GM23338 (cell line): ENCODE data around the gene ADAMTSL5. TPM values are rescaled to one million over a fixed set of nuclear protein-coding genes. Genes with fewer than 3 reads are reported as not detected.

ENCODE experiments used
- ATAC-seq: fragments of 200-7000 bp; cut with Tn5 transposase; 3 replicates; pipeline ENCODE4 v1.9.1; 2020
- DNase-seq: peaks from one replicate; pipeline ENCODE4 v3.0.0-alpha.2; 2015; ENCODE audit warnings: low spot score
- H2AFZ ChIP-seq: fragments of 200-600 bp; sonication (generic); 2 replicates; pipeline ENCODE4 v1.8.0; 2016; ENCODE audit warnings: antibody characterized with exemption, mild to moderate bottlenecking, moderate library complexity
- H3F3A ChIP-seq: fragments of 200-600 bp; sonication (generic); replicated peaks from 2 replicates; pipeline ENCODE4 v1.8.0; 2017; ENCODE audit warnings: antibody characterized with exemption, mixed run types, low read depth
- H3K27ac ChIP-seq: fragments of 200-600 bp; sonication (generic); 2 replicates; pipeline ENCODE4 v1.6.1; 2016; ENCODE audit warnings: low read depth
- H3K27me3 ChIP-seq: fragments of 200-600 bp; sonication (generic); 2 replicates; pipeline ENCODE4 v1.8.0; 2016; ENCODE audit warnings: mild to moderate bottlenecking, mixed run types, moderate library complexity; ENCODE audit not compliant: insufficient read depth
- H3K36me3 ChIP-seq: fragments of 200-600 bp; sonication (generic); 2 replicates; pipeline ENCODE4 v1.8.0; 2016; ENCODE audit warnings: mild to moderate bottlenecking; ENCODE audit not compliant: insufficient read depth
- H3K4me1 ChIP-seq: fragments of 200-600 bp; sonication (generic); 2 replicates; pipeline ENCODE4 v1.8.0; 2016; ENCODE audit warnings: mild to moderate bottlenecking, moderate library complexity; ENCODE audit not compliant: insufficient read depth
- H3K4me2 ChIP-seq: fragments of 200-600 bp; sonication (generic); 2 replicates; pipeline ENCODE4 v1.7.1; 2017; ENCODE audit warnings: mixed run types
- H3K4me3 ChIP-seq: fragments of 200-600 bp; sonication (generic); 2 replicates; pipeline ENCODE4 v1.6.1; 2016; ENCODE audit warnings: mixed run types
- H3K79me2 ChIP-seq: fragments of 200-600 bp; sonication (generic); replicated peaks from 2 replicates; pipeline ENCODE4 v1.8.0; 2017; ENCODE audit warnings: mild to moderate bottlenecking; ENCODE audit not compliant: insufficient read depth
- H3K9me2 ChIP-seq: fragments of 200-600 bp; sonication (generic); 2 replicates; pipeline ENCODE4 v1.8.0; 2017; ENCODE audit not compliant: insufficient read depth
- H4K20me1 ChIP-seq: fragments of 200-600 bp; sonication (generic); replicated peaks from 2 replicates; pipeline ENCODE4 v1.8.0; 2017; ENCODE audit warnings: mild to moderate bottlenecking; ENCODE audit not compliant: insufficient read depth
- H3K27ac Mint-ChIP-seq: 2 replicates; pipeline ENCODE4 v1.8.0; 2020; ENCODE audit warnings: inconsistent platforms, mild to moderate bottlenecking, moderate library complexity, mixed read lengths
- H3K27me3 Mint-ChIP-seq: 3 replicates; pipeline ENCODE4 v1.8.0; 2022; ENCODE audit warnings: low read depth, mild to moderate bottlenecking, moderate library complexity, mixed read lengths, inconsistent platforms; ENCODE audit not compliant: insufficient read depth, poor library complexity
- H3K36me3 Mint-ChIP-seq: 3 replicates; pipeline ENCODE4 v1.8.0; 2021; ENCODE audit warnings: low read depth, mild to moderate bottlenecking, inconsistent platforms, moderate library complexity, mixed read lengths
- H3K4me1 Mint-ChIP-seq: 3 replicates; pipeline ENCODE4 v1.8.0; 2020; ENCODE audit warnings: mild to moderate bottlenecking, inconsistent platforms, mixed read lengths
- H3K4me3 Mint-ChIP-seq: 3 replicates; pipeline ENCODE4 v1.8.0; 2021; ENCODE audit warnings: moderate library complexity, mild to moderate bottlenecking, inconsistent platforms, mixed read lengths
- H3K9me3 Mint-ChIP-seq: 3 replicates; pipeline ENCODE4 v1.8.0; 2020; ENCODE audit warnings: moderate library complexity, mild to moderate bottlenecking, inconsistent platforms, mixed read lengths
- CREB1 ChIP-seq: fragments of 250-450 bp; sonication (Bioruptor Pico); IDR thresholded peaks from 2 replicates; pipeline ENCODE4 v1.5.0; 2020; ENCODE audit warnings: low read depth, mild to moderate bottlenecking, moderate library complexity
- CTCF ChIP-seq, 2 experiments: fragments of 200-600 bp in 1 of 2; sonication (generic) in 1 of 2; conservative IDR thresholded peaks; 2 replicates each; pipeline versions ENCODE4 v1.5.1 to v1.6.1; 2016 to 2017; ENCODE audit warnings: antibody characterized with exemption in 2 of 2, low read depth in 2 of 2, mild to moderate bottlenecking in 2 of 2, moderate library complexity in 1 of 2
- EZH2 ChIP-seq: fragments of 200-600 bp; sonication (generic); IDR thresholded peaks from one replicate; pipeline ENCODE4 v1.8.0; 2017; ENCODE audit warnings: antibody characterized with exemption, mild to moderate bottlenecking, low read depth; ENCODE audit not compliant: unreplicated experiment
- EZH2phosphoT487 ChIP-seq: fragments of 200-600 bp; sonication (generic); IDR thresholded peaks from one replicate; pipeline ENCODE4 v1.8.1; 2018; ENCODE audit warnings: antibody characterized with exemption; ENCODE audit not compliant: unreplicated experiment
- JUNB ChIP-seq: IDR thresholded peaks from one replicate; pipeline ENCODE4 v1.6.1; 2016; ENCODE audit warnings: antibody characterized with exemption; ENCODE audit not compliant: unreplicated experiment
- NANOG ChIP-seq: IDR thresholded peaks from 2 replicates; pipeline ENCODE4 v1.6.1; 2016; ENCODE audit warnings: antibody characterized with exemption, borderline replicate concordance
- POLR2AphosphoS5 ChIP-seq: IDR thresholded peaks from 2 replicates; pipeline ENCODE4 v1.6.1; 2016; ENCODE audit warnings: antibody characterized with exemption, low read depth
- REST ChIP-seq: IDR thresholded peaks from one replicate; pipeline ENCODE4 v1.6.1; 2018; ENCODE audit warnings: antibody characterized with exemption; ENCODE audit not compliant: unreplicated experiment
- STAT1 ChIP-seq: IDR thresholded peaks from one replicate; pipeline ENCODE4 v1.6.1; 2016; ENCODE audit warnings: antibody characterized with exemption; ENCODE audit not compliant: unreplicated experiment
- ZNF114 ChIP-seq: fragments of 250-450 bp; sonication (Bioruptor Pico); IDR thresholded peaks from 2 replicates; pipeline ENCODE4 v1.5.0; 2020; ENCODE audit warnings: mild to moderate bottlenecking, moderate library complexity
- ZNF462 ChIP-seq: fragments of 250-450 bp; sonication (Bioruptor Pico); IDR thresholded peaks from 2 replicates; pipeline ENCODE4 v1.5.0; 2020; ENCODE audit warnings: mild to moderate bottlenecking, moderate library complexity
- polyA plus RNA-seq: library from polyadenylated mRNA; unstranded; fragments of >200 nt; fragmentation: Nextera tagmentation; extraction: Ambion mirVana; gene quantifications from 2 replicates; pipeline ENCODE4 v1.2.1, GENCODE V29; 2016
- total RNA-seq: library from RNA; depleted of rRNA; stranded (reverse); fragments of >200 nt; shearing (Covaris generic); gene quantifications from 2 replicates; pipeline ENCODE4 v1.2.3, GENCODE V29; 2014

Gene ADAMTSL5
- total and polyA plus RNA-seq, 2 experiments from 2014 or later = 0.10 to 0.97 TPM

- no peak for TF ChIP-seq REST
Measured at GRCh38 chr19:1518471-1518870, 5.7 kb upstream of the ADAMTSL5 start (continued).

- H3K36me3 ChIP-seq = no peaks in the 10 kb centered on the region
- H3K4me1 ChIP-seq = no peaks in the 10 kb centered on the region
- H3K4me2 ChIP-seq = no peak overlapping the region
- no peaks in the 10 kb centered on the region for H3K4me1 Mint-ChIP-seq
- H3K79me2 ChIP-seq = no peaks in the 10 kb centered on the region
- H3K27me3 ChIP-seq = peaks cover 4% of the 10 kb centered on the region; the same call in 1 of the 2 replicates
- ATAC-seq = no peak
- H3K27ac ChIP-seq = no peak overlapping the region
- peaks cover 5% of the 10 kb centered on the region for H3K9me3 Mint-ChIP-seq
- no peaks in the 10 kb centered on the region for H3K9me2 ChIP-seq
- H3F3A ChIP-seq = 0 out of 2 replicates have a peak, but pooled peaks cover 4% of the 10 kb centered on the region
- no peak overlapping the region for H3K27ac Mint-ChIP-seq
- no peaks in the 10 kb centered on the region for H3K36me3 Mint-ChIP-seq
- H3K4me3 Mint-ChIP-seq = no peak overlapping the region; the same call in 2 of the 3 replicates
- no peak overlapping the region for H3K4me3 ChIP-seq
- H4K20me1 ChIP-seq = no peaks in the 10 kb centered on the region; the same call in 1 of the 2 replicates
- peak; percentile 40 for DNase-seq
- H2AFZ ChIP-seq = no peak overlapping the region
- peaks cover 17% of the 10 kb centered on the region for H3K27me3 Mint-ChIP-seq
- TF ChIP-seq STAT1 (no peak), CTCF (conservative IDR thresholded peaks at IDR 0.05; ENCODE audit: low read depth in 2 of 2) (no peak), JUNB (no peak), POLR2AphosphoS5 (no peak), ZNF462 (CRISPR knock-in tag) (no peak), ZNF114 (CRISPR knock-in tag) (no peak), NANOG (no peak), EZH2phosphoT487 (no peak), EZH2 (no peak), REST (no peak), CREB1 (no peak)
Measured at GRCh38 chr19:1516395-1516753, 3.6 kb upstream of the ADAMTSL5 start.
